PC-3 (cell line): ENCODE measurements around the gene PHKB. TPM values are rescaled to one million over a fixed set of nuclear protein-coding genes. Genes with fewer than 3 reads are reported as not detected.

ENCODE experiments used
- ATAC-seq: fragments of 200-7000 bp; cut with Tn5 transposase; 2 replicates; pipeline ENCODE4 v1.9.1; 2020; ENCODE audit warnings: mild to moderate bottlenecking, moderate library complexity
- BruUV-seq: library from RNA; stranded (reverse); fragments of 400-500 nt; replicated peaks from 2 replicates; lab custom pipeline; 2021; lab: Mats Ljungman, UMichigan
- CTCF ChIA-PET: fragments of 300-600 bp; sonication (Branson Sonifier 250); formaldehyde crosslinking; loops from one replicate; lab custom pipeline; 2022; ENCODE audit warnings: antibody characterized with exemption; lab: Charles Lee
- POLR2A ChIA-PET: fragments of 300-600 bp; sonication (Branson Sonifier 250); formaldehyde crosslinking; loops from one replicate; lab custom pipeline; 2022; ENCODE audit warnings: antibody characterized with exemption; ENCODE audit not compliant: unreplicated experiment; lab: Charles Lee
- DNase-seq: peaks from one replicate; pipeline ENCODE4 v3.0.0-alpha.2; 2015
- H2AFZ ChIP-seq: fragments of 300-600 bp; sonication (generic); 2 replicates; pipeline ENCODE4 v1.6.0; 2016; ENCODE audit warnings: antibody characterized with exemption, low read length
- H3F3A ChIP-seq: fragments of 300-600 bp; sonication (generic); one replicate; pipeline ENCODE4 v1.6.0; 2017; ENCODE audit warnings: antibody characterized with exemption, low read length, control low read depth, mild to moderate bottlenecking; ENCODE audit not compliant: unreplicated experiment
- H3K27ac ChIP-seq: fragments of 300-600 bp; sonication (generic); 2 replicates; pipeline ENCODE4 v1.5.1; 2016; ENCODE audit warnings: mild to moderate bottlenecking, low read length
- H3K27me3 ChIP-seq: fragments of 300-600 bp; sonication (generic); 2 replicates; pipeline ENCODE4 v1.6.1; 2016; ENCODE audit warnings: low read length, mixed read lengths
- H3K36me3 ChIP-seq: fragments of 300-600 bp; sonication (generic); 2 replicates; pipeline ENCODE4 v1.6.1; 2016; ENCODE audit warnings: low read depth, mixed run types, low read length, mixed read lengths
- H3K4me1 ChIP-seq: fragments of 300-600 bp; sonication (generic); 2 replicates; pipeline ENCODE4 v1.5.1; 2016; ENCODE audit warnings: low read length; ENCODE audit not compliant: insufficient read depth
- H3K4me2 ChIP-seq: fragments of 300-600 bp; sonication (generic); 2 replicates; pipeline ENCODE4 v1.6.0; 2016; ENCODE audit warnings: low read length
- H3K4me3 ChIP-seq: fragments of 300-600 bp; sonication (generic); 2 replicates; pipeline ENCODE4 v1.5.1; 2016; ENCODE audit warnings: mild to moderate bottlenecking, low read length, mixed read lengths
- H3K79me2 ChIP-seq: fragments of 300-600 bp; sonication (generic); 2 replicates; pipeline ENCODE4 v1.6.1; 2017; ENCODE audit warnings: low read length, mixed read lengths
- H3K9ac ChIP-seq: fragments of 300-600 bp; sonication (generic); 2 replicates; pipeline ENCODE4 v1.6.0; 2016; ENCODE audit warnings: mild to moderate bottlenecking, low read length
- H3K9me2 ChIP-seq: fragments of 300-600 bp; sonication (generic); replicated peaks from 2 replicates; pipeline ENCODE4 v1.6.1; 2016; ENCODE audit warnings: mixed run types, low read length, mixed read lengths
- H3K9me3 ChIP-seq: fragments of 300-600 bp; sonication (generic); 2 replicates; pipeline ENCODE4 v1.6.1; 2016; ENCODE audit warnings: low read length, mixed read lengths
- H4K20me1 ChIP-seq: fragments of 300-600 bp; sonication (generic); 2 replicates; pipeline ENCODE4 v1.6.1; 2016; ENCODE audit warnings: low read length, mixed read lengths
- CTCF ChIP-seq: fragments of 300-600 bp; sonication (generic); conservative IDR thresholded peaks from 2 replicates; pipeline ENCODE4 v1.5.1; 2017; ENCODE audit warnings: antibody characterized with exemption, low read depth, mild to moderate bottlenecking, low read length
- EZH2 ChIP-seq: fragments of 300-600 bp; sonication (generic); IDR thresholded peaks from one replicate; pipeline ENCODE4 v1.6.1; 2017; ENCODE audit warnings: antibody characterized with exemption, mild to moderate bottlenecking, low read length; ENCODE audit not compliant: unreplicated experiment
- EZH2phosphoT487 ChIP-seq: fragments of 300-600 bp; sonication (generic); IDR thresholded peaks from 2 replicates; pipeline ENCODE4 v1.6.1; 2018; ENCODE audit warnings: mild to moderate bottlenecking, antibody characterized with exemption, low read length, borderline replicate concordance
- intact Hi-C: fragments of 100-400 bp; cut with micrococcal nuclease; formaldehyde crosslinking; loops from 2 replicates; pipeline ENCODE4 v1.9.0; 2023
- total RNA-seq: library from RNA; depleted of rRNA; stranded (reverse); fragments of >200 nt; gene quantifications from 2 replicates; pipeline ENCODE4 v1.2.3, GENCODE V29; 2014

PHKB gene
- total RNA-seq, 1 experiment from 2014 or later, result 31.8 TPM

- H4K20me1 ChIP-seq, result no peaks in the 10 kb centered on the region
- ChIA-PET POLR2A (no interaction called here), CTCF (interaction anchor here (0.7 kb wide), 1 partner anchor 538 kb away, joined by 3 read pairs; no protein-coding TSS in a partner anchor)
- no peak for ATAC-seq
- H2AFZ ChIP-seq, result no peak overlapping the region
- H3K4me3 ChIP-seq, result no peak overlapping the region
- DNase-seq, result no peak
- no peak overlapping the region for H3K4me2 ChIP-seq
- intact Hi-C loops, result no loop called here
- H3K4me1 ChIP-seq, result no peaks in the 10 kb centered on the region
- H3K27ac ChIP-seq, result no peak overlapping the region
- H3K27me3 ChIP-seq, result no peaks in the 10 kb centered on the region
- H3K79me2 ChIP-seq, result no peaks in the 10 kb centered on the region
- no peaks in the 10 kb centered on the region for H3K9me2 ChIP-seq
- BruUV-seq, result no TSS peak
- no peaks in the 10 kb centered on the region for H3K36me3 ChIP-seq
- TF ChIP-seq CTCF, result no peak
- TF ChIP-seq EZH2, result no peak
- no peak for TF ChIP-seq EZH2phosphoT487
- H3F3A ChIP-seq, result no peaks in the 10 kb centered on the region
- no peaks in the 10 kb centered on the region for H3K9me3 ChIP-seq
- no peak overlapping the region for H3K9ac ChIP-seq
Measured at GRCh38 chr16:47626246-47626645, 165.1 kb downstream of the PHKB start.

GRCh38 chr16:47627085-47627639 is 166.0 kb downstream of the PHKB start:
- H3K9me3 ChIP-seq, result no peaks in the 10 kb centered on the region
- intact Hi-C loops, result no loop called here
- H3K9ac ChIP-seq, result no peak overlapping the region
- DNase-seq (no peak), ATAC-seq (no peak)
- no peaks in the 10 kb centered on the region for H3F3A ChIP-seq
- no peaks in the 10 kb centered on the region for H4K20me1 ChIP-seq
- no peak overlapping the region for H3K4me2 ChIP-seq
- no peaks in the 10 kb centered on the region for H3K27me3 ChIP-seq
- H3K4me3 ChIP-seq, result no peak overlapping the region
- ChIA-PET POLR2A (no interaction called here), CTCF (no interaction called here)
- TF ChIP-seq CTCF (no peak), EZH2phosphoT487 (no peak), EZH2 (no peak)
- no peak overlapping the region for H2AFZ ChIP-seq
- no peaks in the 10 kb centered on the region for H3K79me2 ChIP-seq
- H3K4me1 ChIP-seq, result no peaks in the 10 kb centered on the region
- H3K9me2 ChIP-seq, result no peaks in the 10 kb centered on the region
- no peaks in the 10 kb centered on the region for H3K36me3 ChIP-seq
- no TSS peak for BruUV-seq
- H3K27ac ChIP-seq, result no peak overlapping the region

GRCh38 chr16:47627721-47628120 is 166.6 kb downstream of the PHKB start:
- H3K9ac ChIP-seq, result no peak overlapping the region
- H3K9me3 ChIP-seq, result no peaks in the 10 kb centered on the region
- no peak overlapping the region for H3K27ac ChIP-seq
- no TSS peak for BruUV-seq
- H2AFZ ChIP-seq, result no peak overlapping the region
- DNase-seq (no peak), ATAC-seq (no peak)
- no peaks in the 10 kb centered on the region for H4K20me1 ChIP-seq
- no peaks in the 10 kb centered on the region for H3K27me3 ChIP-seq
- H3K36me3 ChIP-seq, result no peaks in the 10 kb centered on the region
- H3K4me1 ChIP-seq, result no peaks in the 10 kb centered on the region
- no peak overlapping the region for H3K4me3 ChIP-seq
- no peak for TF ChIP-seq CTCF
- no peak for TF ChIP-seq EZH2
- no peak for TF ChIP-seq EZH2phosphoT487
- H3F3A ChIP-seq, result no peaks in the 10 kb centered on the region
- H3K9me2 ChIP-seq, result no peaks in the 10 kb centered on the region
- CTCF ChIA-PET, result no interaction called here
- no peaks in the 10 kb centered on the region for H3K79me2 ChIP-seq
- no peak overlapping the region for H3K4me2 ChIP-seq
- POLR2A ChIA-PET, result no interaction called here
- intact Hi-C loops, result no loop called here
